Measurements from ENCODE around the gene SRSF4. TPM values are rescaled to one million over a fixed set of nuclear protein-coding genes. Genes with fewer than 3 reads are reported as not detected.
"Not testable (repeated sequence)": the region's sequence is repeated elsewhere in the genome, so short reads cannot be mapped to it uniquely, and the experiment has no call there.

Gene SRSF4
- total RNA-seq, 4 donors from 2014 or later, result 75.3 to 117 (median 88.1) TPM

- ATAC-seq (ENCODE audit: low FRiP score) (no peak), DNase-seq (ENCODE audit: low spot score) (no peak)
- TF ChIP-seq CTCF (IDR thresholded peaks at IDR 0.05), result no peak
Observed at GRCh38 chr1:29117381-29117780, 64.3 kb downstream of the SRSF4 start.

- TF ChIP-seq CTCF (IDR thresholded peaks at IDR 0.05), result no peak
- DNase-seq (ENCODE audit: low spot score) (no peak), ATAC-seq (ENCODE audit: low FRiP score) (no peak)
Observed at GRCh38 chr1:29114654-29115053, 67.0 kb downstream of the SRSF4 start.

GRCh38 chr1:29113413-29114117, 68.1 kb downstream of the SRSF4 start:
- no peak for TF ChIP-seq CTCF (IDR thresholded peaks at IDR 0.05)
- ATAC-seq (ENCODE audit: low FRiP score) (no peak), DNase-seq (ENCODE audit: low spot score) (no peak)

- DNase-seq (ENCODE audit: low spot score) (no peak), ATAC-seq (ENCODE audit: low FRiP score) (no peak)
- TF ChIP-seq CTCF (IDR thresholded peaks at IDR 0.05), result no peak
Observed at GRCh38 chr1:29112705-29113412, 68.8 kb downstream of the SRSF4 start.

- ATAC-seq (ENCODE audit: low FRiP score); DNase-seq (ENCODE audit: low spot score): not testable (repeated sequence)
Observed at GRCh38 chr1:29108041-29108440, 73.7 kb downstream of the SRSF4 start.

- no peak for TF ChIP-seq CTCF (IDR thresholded peaks at IDR 0.05)
- no peak for ATAC-seq (ENCODE audit: low FRiP score)
Observed at GRCh38 chr1:29105822-29106221, 75.9 kb downstream of the SRSF4 start.

GRCh38 chr1:29100487-29100886, 81.2 kb downstream of the SRSF4 start:
- no peak for TF ChIP-seq CTCF (IDR thresholded peaks at IDR 0.05)
- DNase-seq (ENCODE audit: low spot score) (no peak), ATAC-seq (ENCODE audit: low FRiP score) (no peak)

More at GRCh38 chr1:29105822-29106221, 75.9 kb downstream of the SRSF4 start:
- DNase-seq (ENCODE audit: low spot score), result no peak

Data from omental fat pad (tissue), 4 donors.